Suprapubic skin (tissue), 4 donors: ENCODE measurements around the gene SLC13A4. TPM values are rescaled to one million over a fixed set of nuclear protein-coding genes. Genes with fewer than 3 reads are reported as not detected.

ENCODE experiments used
- DNase-seq, 2 donors: peaks; one replicate each; pipeline ENCODE4 v3.0.0-alpha.2; 2019; ENCODE audit warnings: low spot score in 2 of 2
- H3K27ac ChIP-seq: fragments of 200-600 bp; sonication (generic); one replicate; pipeline ENCODE4 v1.5.1; 2019
- H3K27me3 ChIP-seq: fragments of 200-600 bp; sonication (generic); one replicate; pipeline ENCODE4 v1.5.1; 2019
- H3K36me3 ChIP-seq: fragments of 200-600 bp; sonication (generic); one replicate; pipeline ENCODE4 v1.5.1; 2019
- H3K4me1 ChIP-seq: fragments of 200-600 bp; sonication (generic); one replicate; pipeline ENCODE4 v1.5.1; 2019
- H3K4me3 ChIP-seq: fragments of 200-600 bp; sonication (generic); one replicate; pipeline ENCODE4 v1.5.1; 2019; ENCODE audit warnings: mild to moderate bottlenecking
- H3K9me3 ChIP-seq: fragments of 200-600 bp; sonication (generic); one replicate; pipeline ENCODE4 v1.5.1; 2019
- EP300 ChIP-seq: sonication (generic); formaldehyde crosslinking; IDR thresholded peaks from one replicate; pipeline ENCODE4 v1.6.1; 2017; ENCODE audit warnings: antibody characterized with exemption
- POLR2A ChIP-seq, 2 donors: fragments of 450-650 bp; IDR thresholded peaks; one replicate each; pipeline ENCODE4 v1.6.1; 2017; ENCODE audit warnings: antibody characterized with exemption in 2 of 2, mild to moderate bottlenecking in 2 of 2, moderate library complexity in 2 of 2
- WGBS: methylation state at CpG from one replicate; pipeline ENCODE4 v1.1.5; 2018; 5-methylcytosine and 5-hydroxymethylcytosine counted together
- total RNA-seq, 4 donors: library from RNA; depleted of rRNA; stranded (reverse); fragments of >200 nt; gene quantifications; one replicate each; pipeline ENCODE4 v1.1.0, GENCODE V29; 2016

The SLC13A4 gene
- total RNA-seq, 4 donors from 2014 or later: 0.15 to 1.9 (median 0.51) TPM

GRCh38 chr7:135634191-135634878 lies 93.7 kb downstream of the SLC13A4 start:
- H3K4me3 ChIP-seq: no peak overlapping the region
- TF ChIP-seq POLR2A (IDR thresholded peaks at IDR 0.05) (no peak), EP300 (no peak)
- 97% methylated on average over 7 of the region's 7 CpGs for WGBS
- H3K4me1 ChIP-seq: no peaks in the 10 kb centered on the region
- no peaks in the 10 kb centered on the region for H3K27me3 ChIP-seq
- peaks cover 72% of the 10 kb centered on the region for H3K36me3 ChIP-seq
- DNase-seq: no peak
- H3K27ac ChIP-seq: no peak overlapping the region
- H3K9me3 ChIP-seq: no peaks in the 10 kb centered on the region

Other genes with a start within 250 kb of the SLC13A4 start
- gene CNOT4, start 218.1 kb downstream of the SLC13A4 start, total RNA-seq: 10 to 100 TPM; 17.2 to 32.3 (median 22.6) TPM
- gene NUP205, start 170.3 kb downstream of the SLC13A4 start, total RNA-seq: 10 to 100 TPM; 36.9 to 53.1 (median 41.3) TPM
- 10 to 100 TPM; 15.0 to 24.7 (median 16.3) TPM for gene STMP1, start 65.7 kb downstream of the SLC13A4 start, total RNA-seq
- gene FAM180A, start 20.6 kb upstream of the SLC13A4 start, total RNA-seq: 1 to 10 TPM; 2.3 to 5.8 (median 4.9) TPM
- gene MTPN, start 249.2 kb upstream of the SLC13A4 start, total RNA-seq: 10 to 100 TPM; 51.8 to 81.7 (median 79.1) TPM